Stimulated activated CD4-positive, alpha-beta T cell treated with anti-CD3 and anti-CD28 coated beads, Interleukin-15, amount 100 ng/mL, for 48 hours (primary cell): ENCODE data around the gene BMPR2.
"Not testable (repeated sequence)": the region's sequence is repeated elsewhere in the genome, so short reads cannot be mapped to it uniquely, and the experiment has no call there.

Experiments
- DNase-seq, 2 donors: peaks; one replicate each; pipeline ENCODE4 v3.0.0-alpha.2; 2020; ENCODE audit warnings: low read depth in 2 of 2

The BMPR2 gene

DNA sequence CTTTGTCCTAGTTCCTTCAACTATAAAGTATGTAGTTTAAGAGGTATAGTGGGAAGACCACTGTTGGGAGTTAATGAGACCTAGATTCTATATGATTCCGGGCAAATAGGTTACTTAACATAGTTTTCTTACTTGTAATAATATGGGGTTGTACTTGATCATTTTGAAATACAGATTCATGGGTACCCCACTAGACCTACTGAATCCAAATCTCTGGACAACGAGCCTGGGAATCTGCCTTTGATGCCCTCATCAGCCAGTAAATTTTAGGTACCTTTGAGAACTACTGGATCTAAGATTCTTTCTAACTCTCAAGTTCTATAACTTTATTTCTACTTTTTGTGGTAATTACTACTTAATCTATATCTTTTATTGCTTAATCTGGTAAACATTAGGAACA, 6.6 kb downstream of the BMPR2 start:
- no peak for DNase-seq

DNA sequence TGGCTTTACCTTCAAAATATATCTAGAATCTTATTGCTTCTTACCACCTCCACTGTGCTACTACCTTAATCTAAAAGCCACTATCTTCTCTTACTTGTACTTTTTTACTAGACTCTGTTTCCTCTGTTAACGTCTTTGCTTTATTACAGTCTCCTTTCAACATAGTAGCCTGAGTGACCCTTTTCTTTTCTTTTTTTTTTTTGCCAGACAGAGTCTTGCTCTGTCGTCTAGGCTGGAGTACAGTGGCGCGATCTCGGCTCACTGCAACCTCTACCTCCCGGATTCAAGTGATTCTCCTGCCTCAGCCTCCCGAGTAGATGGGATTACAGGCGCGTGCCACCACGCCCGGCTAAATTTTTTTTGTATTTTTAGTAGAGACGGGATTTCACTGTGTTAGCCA, 10.4 kb downstream of the BMPR2 start:
- DNase-seq: not testable (repeated sequence)

DNA sequence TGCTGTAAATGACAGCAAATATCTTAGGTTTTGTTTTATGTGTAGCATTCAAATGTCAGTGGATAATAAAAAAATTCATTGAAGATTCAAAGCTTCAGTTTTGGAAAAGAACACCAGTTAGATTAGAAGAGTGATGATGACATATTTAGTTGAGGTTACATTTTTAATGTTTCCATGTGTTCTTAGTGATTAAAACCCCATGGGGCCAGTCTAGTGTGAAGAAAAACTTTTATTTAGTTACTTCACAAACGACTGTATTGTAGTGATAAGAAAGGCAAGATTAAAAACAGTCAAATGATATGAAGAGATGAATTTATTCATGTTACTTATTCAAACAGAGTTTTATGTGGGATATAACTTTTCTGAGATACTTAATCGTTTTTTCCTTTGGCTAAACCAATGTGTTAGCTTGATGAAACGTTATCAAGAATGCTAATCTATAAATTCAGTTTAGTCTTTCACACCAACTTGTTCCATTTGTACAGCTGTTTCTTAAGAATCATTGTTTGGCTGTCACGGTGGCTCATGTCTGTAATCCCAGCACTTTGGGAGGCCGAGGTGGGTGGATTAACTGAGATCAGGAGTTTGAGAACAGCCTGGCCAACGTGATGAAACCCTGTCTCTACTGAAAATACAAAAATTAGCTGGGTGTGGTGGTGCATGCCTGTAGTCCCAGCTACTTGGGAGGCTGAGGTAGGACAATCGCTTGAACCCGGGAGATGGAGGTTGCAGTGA, 11.6 kb downstream of the BMPR2 start:
- DNase-seq: no peak

DNA sequence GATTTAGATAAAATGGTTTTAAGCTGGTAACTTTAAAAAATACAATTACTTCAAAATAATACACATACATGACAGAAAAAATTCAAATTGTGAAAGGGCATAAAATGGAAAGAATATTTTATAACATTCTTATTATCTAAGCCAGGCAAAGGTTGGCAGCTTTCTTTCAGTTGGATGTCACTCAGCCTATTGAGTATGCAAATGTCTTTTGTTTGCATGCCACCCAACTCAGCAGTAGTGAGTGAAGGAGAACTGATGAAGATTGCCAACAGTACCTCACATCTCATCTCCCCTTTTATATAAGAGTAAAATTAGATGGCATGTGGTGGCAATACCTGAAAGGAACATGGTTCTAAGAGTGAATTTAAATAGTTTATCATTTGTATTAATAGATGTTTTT, 24.8 kb downstream of the BMPR2 start:
- no peak for DNase-seq

GRCh38 chr2:202405798-202406197, 29.7 kb downstream of the BMPR2 start:
- DNase-seq: no peak

- no peak for DNase-seq
Measured at GRCh38 chr2:202406445-202406978, 30.4 kb downstream of the BMPR2 start.

DNA sequence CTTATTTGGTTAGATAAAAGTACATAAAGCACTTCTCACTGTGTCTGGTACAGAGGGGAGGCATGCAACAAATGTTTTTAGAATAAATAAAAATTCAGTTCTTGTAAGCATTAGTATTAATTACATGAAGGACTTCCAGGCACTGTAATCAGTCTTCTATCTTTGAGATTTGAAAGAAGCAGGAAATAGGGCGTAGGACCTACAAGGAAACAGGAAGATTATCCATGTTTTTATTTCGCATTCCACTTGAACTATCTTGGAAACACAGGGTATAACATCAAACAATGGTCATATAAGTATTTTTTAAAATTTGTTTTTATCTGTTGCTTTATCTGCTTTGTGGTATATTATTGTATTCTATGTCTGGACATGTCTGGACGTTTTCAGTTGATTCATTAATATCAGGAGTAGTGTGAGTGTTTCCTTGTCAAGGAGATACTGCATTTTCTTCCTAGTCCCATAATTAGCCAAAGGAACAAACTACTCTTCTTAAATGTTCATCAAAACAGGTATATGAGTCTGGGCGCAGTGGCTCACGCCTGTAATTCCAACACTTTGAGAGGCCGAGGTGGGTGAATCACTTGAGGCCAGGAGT, 32.5 kb downstream of the BMPR2 start:
- DNase-seq: no peak

DNA sequence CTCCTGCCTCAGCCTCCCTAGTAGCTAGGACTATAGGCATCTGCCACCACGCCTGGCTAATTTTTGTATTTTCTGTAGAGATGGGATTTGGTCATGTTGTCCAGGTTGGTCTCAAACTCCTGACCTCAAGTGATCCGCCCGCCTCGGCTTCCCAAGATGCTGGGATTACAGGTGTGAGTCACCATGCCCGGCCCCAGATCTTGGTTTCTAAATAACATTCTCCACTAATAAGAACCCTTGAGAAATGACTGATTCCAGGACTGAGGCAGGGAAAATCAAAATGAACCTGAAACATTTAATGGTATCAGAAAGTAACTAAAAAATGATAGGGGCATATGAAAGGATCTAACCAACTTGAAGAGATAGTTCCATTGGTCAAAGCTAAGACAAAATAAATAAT, 34.0 kb downstream of the BMPR2 start:
- no peak for DNase-seq

DNA sequence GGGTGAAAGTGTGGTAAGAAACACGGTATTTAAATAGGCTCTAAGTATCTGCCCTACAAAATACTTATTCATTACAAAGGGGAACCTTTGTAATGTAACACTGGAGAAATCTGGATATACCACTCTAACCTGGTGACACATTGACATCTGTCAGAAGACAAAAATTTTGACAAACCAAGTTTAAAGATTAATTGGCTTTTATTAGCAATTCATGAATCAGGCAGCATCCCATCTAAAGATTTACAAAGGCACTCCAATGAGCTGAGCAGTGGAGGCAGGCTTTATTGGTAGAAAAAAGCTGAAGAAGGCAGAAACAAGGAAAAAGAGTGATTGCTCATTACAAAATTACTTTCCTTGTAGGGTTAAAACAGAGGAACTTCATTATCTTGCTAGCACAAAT, 35.0 kb downstream of the BMPR2 start:
- no peak for DNase-seq

DNA sequence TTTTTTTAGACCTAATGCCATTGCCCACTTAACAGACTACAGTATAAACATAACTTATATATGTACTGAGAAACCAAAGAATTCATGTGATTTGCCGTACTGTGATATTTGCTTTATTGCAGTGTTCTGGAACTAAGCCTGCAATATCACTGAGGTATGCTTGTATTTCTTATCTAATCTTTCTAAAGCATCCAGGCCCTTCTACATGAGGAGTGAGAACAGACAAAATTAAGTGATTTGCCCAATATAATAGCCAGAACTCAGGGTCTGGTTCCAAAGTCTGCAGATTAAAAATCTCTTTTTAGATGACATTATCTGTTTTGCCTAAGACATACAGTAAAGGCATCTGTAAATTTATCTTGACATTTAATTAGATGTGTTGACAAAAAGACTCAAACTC, 41.9 kb downstream of the BMPR2 start:
- no peak for DNase-seq

DNA sequence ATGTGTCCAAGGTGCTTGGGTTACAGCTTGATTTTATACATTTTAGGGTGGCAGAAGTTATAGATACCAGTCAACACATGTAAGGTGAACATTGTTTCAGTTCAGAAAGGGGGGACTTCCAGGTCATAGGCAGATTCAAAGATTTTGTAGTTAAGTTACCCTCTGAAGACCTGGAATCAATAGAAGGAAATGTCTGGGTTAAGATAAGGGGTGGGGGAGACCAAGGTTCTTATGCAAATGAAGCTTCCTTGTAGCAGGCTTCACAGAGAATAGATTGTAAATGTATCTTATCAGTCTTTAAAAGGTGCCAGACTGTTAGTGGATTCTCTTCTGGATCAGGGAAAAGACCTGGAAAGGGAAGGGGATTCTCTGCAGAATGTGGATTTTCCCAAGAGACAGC, 42.4 kb downstream of the BMPR2 start:
- DNase-seq: no peak

DNA sequence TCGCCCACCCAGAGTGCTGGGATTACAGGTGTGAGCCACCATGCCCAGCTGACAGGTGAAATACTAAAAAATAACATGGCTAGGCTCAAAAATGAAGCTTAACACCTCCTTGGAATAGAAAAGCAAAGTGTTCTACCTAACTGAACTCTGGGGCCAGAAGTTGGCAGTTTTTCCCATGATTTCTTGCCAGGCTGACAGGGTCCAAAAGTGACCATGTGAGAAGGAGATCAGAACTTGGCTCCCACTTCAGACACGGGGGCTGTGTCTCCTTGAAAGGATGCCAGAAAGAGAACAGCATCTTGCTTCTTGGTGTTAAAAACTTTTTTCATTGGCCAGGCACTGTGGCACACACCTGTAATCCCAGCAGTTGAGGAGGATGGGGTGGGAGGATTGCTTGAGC, 47.0 kb downstream of the BMPR2 start:
- DNase-seq: no peak

- DNase-seq: no peak
Measured at GRCh38 chr2:202425036-202425435, 48.9 kb downstream of the BMPR2 start.

GRCh38 chr2:202426751-202427150, 50.6 kb downstream of the BMPR2 start:
- DNase-seq: no peak

DNA sequence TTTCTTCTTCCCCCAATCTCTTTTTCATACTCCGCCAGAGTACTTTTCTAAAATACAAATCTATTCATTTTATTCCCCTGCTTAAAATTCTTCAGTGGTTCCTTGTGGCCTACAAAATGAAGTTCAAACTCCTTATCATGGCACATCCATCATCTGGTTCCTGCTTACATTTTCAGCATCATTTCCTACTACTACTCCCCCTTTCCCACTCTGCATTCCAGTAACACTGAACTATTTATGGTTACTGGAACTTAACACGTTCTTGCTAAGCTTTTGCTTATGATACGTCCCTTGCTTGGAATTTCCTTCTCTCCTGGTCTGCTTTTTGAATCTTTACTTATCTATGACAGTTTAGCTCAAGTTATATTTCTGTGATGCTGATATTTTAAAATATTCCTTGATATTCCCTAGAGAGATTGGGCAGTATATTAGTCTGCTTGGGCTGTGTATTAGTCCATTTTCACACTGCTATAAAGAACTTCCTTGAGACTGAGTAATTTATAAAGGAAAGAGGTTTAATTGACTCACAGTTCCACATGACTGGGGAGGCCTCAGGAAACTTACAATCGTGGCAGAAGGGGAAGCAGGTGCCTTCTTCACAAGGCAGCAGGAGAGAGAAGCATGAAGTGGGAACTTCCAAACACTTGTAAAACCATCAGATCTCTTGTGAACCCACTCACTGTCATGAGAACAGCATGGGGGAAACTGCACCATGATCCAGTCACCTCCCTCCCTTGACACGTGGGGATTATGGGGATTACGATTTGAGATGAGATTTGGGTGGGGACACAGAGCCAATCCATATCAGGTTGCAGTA, 53.2 kb downstream of the BMPR2 start:
- DNase-seq: no peak

- DNase-seq: no peak
Measured at GRCh38 chr2:202432776-202433175, 56.6 kb downstream of the BMPR2 start.

- DNase-seq: no peak
Measured at GRCh38 chr2:202434472-202434871, 58.3 kb downstream of the BMPR2 start.

DNA sequence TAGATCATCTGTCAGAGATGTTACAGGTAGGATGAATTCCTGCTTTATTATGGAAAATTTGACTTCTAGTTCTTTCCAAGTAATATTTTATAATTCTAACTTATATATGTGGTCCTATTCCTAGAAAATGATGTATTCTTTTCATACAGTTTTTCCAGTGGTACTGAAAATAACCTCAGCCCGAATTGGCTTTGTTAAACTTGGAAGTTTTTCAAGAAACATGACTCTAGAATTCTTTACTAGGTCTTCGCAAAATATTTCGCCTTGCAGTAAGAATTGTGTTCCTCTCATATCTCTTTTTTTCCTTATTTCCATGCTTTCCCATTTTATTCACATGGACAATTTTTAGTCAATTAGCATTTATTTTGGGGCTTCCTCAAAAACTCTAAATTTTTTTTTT, 60.5 kb downstream of the BMPR2 start:
- DNase-seq: no peak

GRCh38 chr2:202440117-202440516, 64.0 kb downstream of the BMPR2 start:
- not testable (repeated sequence) for DNase-seq

- DNase-seq: no peak
Measured at GRCh38 chr2:202442882-202443281, 66.8 kb downstream of the BMPR2 start.

DNA sequence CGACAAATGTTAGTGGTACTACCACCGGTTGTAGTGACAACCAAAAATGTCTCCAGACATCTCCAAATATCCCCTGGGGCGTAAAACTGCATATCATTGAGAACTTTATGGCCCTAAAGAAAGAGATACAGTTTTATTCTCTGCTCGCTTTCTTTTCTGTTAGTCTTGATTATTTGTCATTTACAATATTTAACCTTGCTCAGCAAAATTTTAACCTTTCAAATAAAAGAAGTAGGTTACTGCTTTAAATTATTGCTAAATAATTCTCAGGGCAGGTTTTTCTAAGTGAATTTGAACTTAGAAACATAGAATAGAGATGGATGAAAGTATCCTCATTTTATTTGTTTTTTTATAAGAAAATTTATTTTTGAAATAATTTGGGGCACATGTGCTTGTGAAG, 67.9 kb downstream of the BMPR2 start:
- no peak for DNase-seq

GRCh38 chr2:202449344-202449743, 73.2 kb downstream of the BMPR2 start:
- no peak for DNase-seq

- no peak for DNase-seq
Measured at GRCh38 chr2:202450785-202451184, 74.7 kb downstream of the BMPR2 start.
